Adipocyte (in vitro differentiated cells): Measurements from ENCODE around the gene GNG10.

ENCODE experiments used
- DNase-seq: peaks from one replicate; pipeline ENCODE4 v3.0.0-alpha.2; 2015; ENCODE audit warnings: low read depth
- H3K27me3 ChIP-seq: replicated peaks from 2 replicates; pipeline ENCODE4 v1.7.0; 2013; ENCODE audit warnings: mild to moderate bottlenecking, low read length, moderate library complexity; ENCODE audit not compliant: control insufficient read depth, insufficient read depth
- H3K36me3 ChIP-seq: 2 replicates; pipeline ENCODE4 v1.7.0; 2013; ENCODE audit warnings: low read length, mild to moderate bottlenecking, moderate library complexity; ENCODE audit not compliant: control insufficient read depth, insufficient read depth, severe bottlenecking
- H3K4me1 ChIP-seq: 2 replicates; pipeline ENCODE4 v1.7.0; 2013; ENCODE audit warnings: mild to moderate bottlenecking, low read length, moderate library complexity; ENCODE audit not compliant: control insufficient read depth, insufficient read depth
- H3K4me3 ChIP-seq: 2 replicates; pipeline ENCODE4 v1.7.0; 2013; ENCODE audit warnings: mild to moderate bottlenecking, low read length, moderate library complexity
- H3K9ac ChIP-seq: 2 replicates; pipeline ENCODE4 v1.7.0; 2013; ENCODE audit warnings: mild to moderate bottlenecking, low read length, moderate library complexity
- H3K9me3 ChIP-seq: 2 replicates; pipeline ENCODE4 v1.7.0; 2013; ENCODE audit warnings: mild to moderate bottlenecking, low read length, moderate library complexity; ENCODE audit not compliant: control insufficient read depth

The GNG10 gene

GRCh38 chr9:111631214-111631971 is 30.0 kb upstream of the GNG10 start, which contains the start of gene DNAJC25:
Gene DNAJC25 (plus strand): TSS chr9:111631334. CDS start chr9:111631408, 74 bp downstream.
- peak; percentile 99 for DNase-seq
- Histone ChIP-seq H3K27me3 (no peaks in the 10 kb centered on the region), H3K9ac (peak within 1 kb of the TSS; percentile 96), H3K4me1 (peaks cover 41% of the 10 kb centered on the region), H3K36me3 (no peaks in the 10 kb centered on the region), H3K9me3 (no peaks in the 10 kb centered on the region), H3K4me3 (peak within 1 kb of the TSS; percentile 98)

GRCh38 chr9:111632060-111632459 is 29.3 kb upstream of the GNG10 start:
- DNase-seq, result peak; percentile 55

DNA sequence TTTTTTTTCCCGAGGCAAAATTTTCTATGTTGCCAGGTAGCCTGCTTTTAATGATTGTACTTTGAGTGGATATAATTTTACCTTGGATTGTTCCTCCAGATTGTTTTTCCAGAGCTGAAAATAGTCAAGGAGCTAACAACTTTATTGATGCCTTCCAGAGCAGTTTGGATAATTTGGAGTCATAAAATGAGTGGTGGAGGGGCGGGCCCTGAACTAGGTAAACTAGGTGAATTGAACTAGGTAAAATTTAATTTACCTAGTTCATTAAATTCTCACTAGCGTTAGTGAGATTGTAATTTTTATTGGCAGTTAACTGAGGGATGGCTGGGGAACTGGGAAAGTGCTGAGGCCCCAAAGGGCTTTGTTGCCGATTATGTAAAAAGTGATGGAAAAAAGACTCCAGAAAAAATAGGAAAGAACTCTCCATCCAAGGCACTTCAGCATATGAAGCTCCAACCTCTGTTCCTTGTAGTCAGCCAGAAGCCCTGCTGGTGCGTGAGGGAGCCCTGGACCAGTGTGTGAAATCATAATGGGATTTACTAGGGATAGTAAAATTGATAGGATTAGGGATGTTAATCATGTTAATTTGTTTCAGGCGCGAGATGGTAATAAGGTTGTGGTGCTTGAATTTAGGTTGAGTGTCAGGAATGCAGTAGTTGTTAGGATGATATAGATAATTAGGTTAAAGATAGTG is 28.6 kb upstream of the GNG10 start:
- peak overlapping the region; percentile 96 for H3K9ac ChIP-seq
- H3K27me3 ChIP-seq, result no peaks in the 10 kb centered on the region
- no peaks in the 10 kb centered on the region for H3K36me3 ChIP-seq
- H3K4me1 ChIP-seq, result peaks cover 37% of the 10 kb centered on the region
- peak overlapping the region; percentile 98 for H3K4me3 ChIP-seq
- no peak for DNase-seq
- H3K9me3 ChIP-seq, result no peaks in the 10 kb centered on the region

More at GRCh38 chr9:111632060-111632459, 29.3 kb upstream of the GNG10 start:
- Histone ChIP-seq H3K27me3 (no peaks in the 10 kb centered on the region), H3K9ac (peak overlapping the region; percentile 96), H3K9me3 (no peaks in the 10 kb centered on the region), H3K36me3 (no peaks in the 10 kb centered on the region), H3K4me1 (peaks cover 38% of the 10 kb centered on the region), H3K4me3 (peak overlapping the region; percentile 98)

- Histone ChIP-seq H3K4me1 (peaks cover 37% of the 10 kb centered on the region), H3K9ac (no peak overlapping the region), H3K9me3 (no peaks in the 10 kb centered on the region), H3K27me3 (no peaks in the 10 kb centered on the region), H3K36me3 (no peaks in the 10 kb centered on the region), H3K4me3 (peak overlapping the region; percentile 98)
- DNase-seq, result no peak
These were observed 28.0 kb upstream of the GNG10 start for GRCh38 chr9:111633389-111633736.

GRCh38 chr9:111634860-111635259 is 26.5 kb upstream of the GNG10 start:
- Histone ChIP-seq H3K4me1 (peaks cover 37% of the 10 kb centered on the region), H3K4me3 (no peak overlapping the region), H3K36me3 (no peaks in the 10 kb centered on the region), H3K27me3 (no peaks in the 10 kb centered on the region), H3K9ac (no peak overlapping the region), H3K9me3 (no peaks in the 10 kb centered on the region)
- no peak for DNase-seq

- H3K4me1 ChIP-seq, result peaks cover 28% of the 10 kb centered on the region
- no peaks in the 10 kb centered on the region for H3K36me3 ChIP-seq
- H3K9ac ChIP-seq, result no peak overlapping the region
- H3K27me3 ChIP-seq, result no peaks in the 10 kb centered on the region
- H3K9me3 ChIP-seq, result no peaks in the 10 kb centered on the region
- H3K4me3 ChIP-seq, result no peak overlapping the region
- DNase-seq, result no peak
These were observed 23.9 kb upstream of the GNG10 start for GRCh38 chr9:111637421-111637950.

DNA sequence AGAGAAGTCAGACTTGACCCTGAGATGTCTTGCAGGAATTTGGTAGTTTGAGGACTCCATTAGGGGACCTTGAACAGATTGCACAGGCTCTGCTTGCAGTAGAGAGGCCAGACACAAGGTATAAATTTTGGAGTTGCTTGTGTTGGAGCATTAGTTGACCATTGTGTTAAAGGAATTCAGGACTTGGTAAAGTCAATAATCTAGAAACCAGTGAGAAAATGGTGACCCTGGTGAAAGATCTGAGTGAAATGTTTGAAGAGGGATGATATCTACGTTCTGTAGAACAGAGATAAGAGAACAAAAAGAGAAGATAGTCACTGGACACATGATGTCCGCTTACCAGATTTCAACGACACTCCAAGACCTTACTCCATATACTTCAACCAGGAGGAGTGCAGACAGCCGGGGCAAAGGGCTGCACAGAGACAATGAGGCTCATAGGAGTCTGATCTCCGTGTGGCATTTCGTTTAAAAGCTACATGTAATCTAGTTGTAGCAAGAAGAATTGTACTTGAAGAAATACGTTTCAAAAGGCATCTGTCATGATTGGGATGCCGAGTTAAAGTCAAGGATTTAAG is 17.1 kb upstream of the GNG10 start:
- peaks cover 33% of the 10 kb centered on the region for H3K36me3 ChIP-seq
- no peaks in the 10 kb centered on the region for H3K9me3 ChIP-seq
- no peak for DNase-seq
- no peak overlapping the region for H3K4me3 ChIP-seq
- no peaks in the 10 kb centered on the region for H3K27me3 ChIP-seq
- no peak overlapping the region for H3K9ac ChIP-seq
- peaks cover 6% of the 10 kb centered on the region for H3K4me1 ChIP-seq

DNA sequence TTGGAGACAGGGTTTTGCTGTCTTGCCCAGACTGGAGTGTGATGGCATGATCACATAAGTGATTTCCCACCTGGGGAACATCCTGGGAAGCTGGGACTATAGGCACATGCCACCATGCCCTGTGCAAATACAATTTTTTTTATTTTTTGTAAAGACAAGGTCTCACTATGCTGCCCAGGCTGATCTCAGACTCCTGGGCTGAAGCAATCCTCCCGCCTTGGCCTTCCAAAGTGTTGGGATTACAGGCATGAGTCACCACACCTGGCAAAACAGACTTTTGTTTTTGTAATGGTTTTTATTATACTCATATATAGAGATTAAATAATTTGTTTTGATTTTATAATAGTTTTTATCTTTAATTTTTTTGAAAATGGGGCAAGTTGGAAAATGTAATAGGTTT is 15.6 kb upstream of the GNG10 start:
- H3K36me3 ChIP-seq, result peaks cover 47% of the 10 kb centered on the region
- peaks cover 6% of the 10 kb centered on the region for H3K4me1 ChIP-seq
- no peak overlapping the region for H3K9ac ChIP-seq
- H3K4me3 ChIP-seq, result no peak overlapping the region
- no peaks in the 10 kb centered on the region for H3K9me3 ChIP-seq
- no peaks in the 10 kb centered on the region for H3K27me3 ChIP-seq
- DNase-seq, result no peak

DNA sequence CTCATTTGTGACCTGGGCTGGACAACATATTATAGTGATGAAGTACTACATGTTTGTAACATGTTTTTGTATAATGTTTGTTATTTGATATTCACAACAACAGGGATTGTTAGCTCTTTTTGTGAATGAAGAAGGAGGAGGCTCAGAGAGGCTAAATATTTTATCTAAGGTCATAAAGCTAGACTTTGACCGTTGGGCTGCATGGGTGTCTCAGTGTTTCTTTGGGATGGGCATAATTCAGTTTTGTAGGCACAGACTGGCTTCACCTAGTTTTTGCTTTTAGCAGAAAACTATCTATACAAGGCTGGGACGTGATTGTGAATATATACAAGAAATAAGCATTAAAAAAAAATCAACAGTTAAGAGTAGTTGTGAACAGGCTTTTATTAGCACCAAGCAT is 15.0 kb upstream of the GNG10 start:
- peaks cover 6% of the 10 kb centered on the region for H3K4me1 ChIP-seq
- peaks cover 47% of the 10 kb centered on the region for H3K36me3 ChIP-seq
- H3K9ac ChIP-seq, result no peak overlapping the region
- H3K9me3 ChIP-seq, result no peaks in the 10 kb centered on the region
- no peak for DNase-seq
- H3K4me3 ChIP-seq, result no peak overlapping the region
- no peaks in the 10 kb centered on the region for H3K27me3 ChIP-seq

DNA sequence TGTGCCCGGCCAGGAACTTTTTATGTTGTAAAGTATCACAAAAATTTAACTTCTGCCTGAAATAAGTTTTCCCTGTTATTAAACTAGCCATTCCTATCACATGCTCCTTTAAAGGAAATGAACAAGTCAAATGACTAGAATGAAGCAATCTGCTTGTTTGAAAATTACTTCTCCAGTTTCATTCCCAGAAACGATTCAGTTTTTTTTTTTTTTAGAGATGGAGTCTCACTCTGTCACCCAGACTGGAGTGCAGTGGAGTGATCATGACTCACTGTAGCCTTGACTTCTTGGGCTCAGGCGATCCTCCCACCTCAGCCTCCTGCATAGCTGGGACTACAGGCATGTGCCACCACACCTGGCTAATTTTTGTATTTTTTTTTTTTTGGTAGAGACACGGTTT is 13.3 kb upstream of the GNG10 start:
- Histone ChIP-seq H3K9ac (peak overlapping the region; percentile 25), H3K36me3 (peaks cover 47% of the 10 kb centered on the region), H3K27me3 (no peaks in the 10 kb centered on the region), H3K4me1 (peaks cover 3% of the 10 kb centered on the region), H3K9me3 (no peaks in the 10 kb centered on the region), H3K4me3 (no peak overlapping the region)
- DNase-seq, result peak; percentile 22

DNA sequence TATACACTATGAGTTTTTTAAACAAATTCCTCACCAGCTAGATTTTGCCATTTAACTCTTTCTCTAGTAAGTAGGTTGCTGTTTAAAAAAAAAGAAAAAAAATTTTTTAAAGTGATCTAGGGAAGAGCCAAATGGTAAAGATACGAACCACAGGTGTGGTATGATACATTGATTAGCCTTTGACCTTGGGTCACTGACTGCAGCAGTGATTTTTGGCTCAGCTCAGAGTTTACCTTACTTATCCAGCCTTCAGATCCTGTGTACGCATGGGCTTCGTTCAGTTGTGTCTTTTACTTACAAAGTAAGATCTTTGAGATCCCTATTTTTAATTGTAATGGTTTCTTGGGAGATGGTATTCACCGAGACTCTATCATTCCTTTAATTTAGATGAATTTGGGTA is 12.4 kb upstream of the GNG10 start:
- H3K36me3 ChIP-seq, result peaks cover 49% of the 10 kb centered on the region
- H3K9ac ChIP-seq, result no peak overlapping the region
- no peak overlapping the region for H3K4me3 ChIP-seq
- H3K27me3 ChIP-seq, result no peaks in the 10 kb centered on the region
- peaks cover 3% of the 10 kb centered on the region for H3K4me1 ChIP-seq
- no peaks in the 10 kb centered on the region for H3K9me3 ChIP-seq
- no peak for DNase-seq
